BJ (cell line): Measurements from ENCODE around the gene DIP2C. TPM values are rescaled to one million over a fixed set of nuclear protein-coding genes. Genes with fewer than 3 reads are reported as not detected.
"Not testable (repeated sequence)": the region's sequence is repeated elsewhere in the genome, so short reads cannot be mapped to it uniquely, and the experiment has no call there.

Experiments used
- CTCF ChIA-PET: fragments of 350-600 bp; formaldehyde crosslinking; extraction: SDS; loops from one replicate; lab custom pipeline; 2021; ENCODE audit warnings: antibody characterized with exemption, inconsistent platforms; lab: Yijun Ruan, JAX
- POLR2A ChIA-PET: fragments of 300-600 bp; sonication (Branson Sonifier 250); formaldehyde crosslinking; extraction: SDS; loops from one replicate; lab custom pipeline; 2021; ENCODE audit warnings: antibody characterized with exemption; lab: Charles Lee
- DNase-seq: peaks from one replicate; pipeline ENCODE4 v3.0.0-alpha.2; 2011; ENCODE audit warnings: low read depth
- H3K27me3 ChIP-seq: 2 replicates; pipeline ENCODE4 v1.6.0; 2011; ENCODE audit warnings: low read length; ENCODE audit not compliant: control insufficient read depth, insufficient read depth
- H3K36me3 ChIP-seq: 2 replicates; pipeline ENCODE4 v1.5.1; 2011; ENCODE audit warnings: low read length; ENCODE audit not compliant: control insufficient read depth, insufficient read depth
- H3K4me3 ChIP-seq: 2 replicates; pipeline ENCODE4 v1.5.1; 2011; ENCODE audit warnings: low read depth, mild to moderate bottlenecking, control low read depth, low read length
- CTCF ChIP-seq: IDR thresholded peaks from 2 replicates; pipeline ENCODE4 v1.5.1; 2011; ENCODE audit warnings: low read depth, mild to moderate bottlenecking, control low read depth, inconsistent platforms, low read length, moderate library complexity; ENCODE audit not compliant: insufficient read depth
- polyA plus RNA-seq: library from polyadenylated mRNA; depleted of rRNA; stranded (reverse); fragments of >200 nt; gene quantifications from 2 replicates; pipeline ENCODE4 v1.2.3, GENCODE V29; 2011

The DIP2C gene
- polyA plus RNA-seq, 1 experiment = 9.3 TPM

GRCh38 chr10:451021-451471, 238.4 kb downstream of the DIP2C start:
- no peak for DNase-seq
- TF ChIP-seq CTCF = no peak
- Histone ChIP-seq H3K4me3 (no peak overlapping the region), H3K36me3 (no peaks in the 10 kb centered on the region), H3K27me3 (no peaks in the 10 kb centered on the region)
- POLR2A ChIA-PET = no interaction called here
- CTCF ChIA-PET = interaction anchor here (1.6 kb wide), 1 partner anchor 10 kb away, joined by 3 read pairs; no protein-coding TSS in a partner anchor

GRCh38 chr10:450463-450862, 239.0 kb downstream of the DIP2C start:
- no peaks in the 10 kb centered on the region for H3K36me3 ChIP-seq
- H3K27me3 ChIP-seq = no peaks in the 10 kb centered on the region
- POLR2A ChIA-PET = no interaction called here
- DNase-seq = no peak
- CTCF ChIA-PET = no interaction called here
- no peak for TF ChIP-seq CTCF
- H3K4me3 ChIP-seq = no peak overlapping the region

GRCh38 chr10:449331-449730, 240.1 kb downstream of the DIP2C start:
- H3K27me3 ChIP-seq, CTCF ChIA-PET, H3K36me3 ChIP-seq, DNase-seq, POLR2A ChIA-PET, H3K4me3 ChIP-seq: not testable (repeated sequence)

GRCh38 chr10:443459-443858, 246.0 kb downstream of the DIP2C start:
- DNase-seq = no peak
- Histone ChIP-seq H3K27me3 (no peaks in the 10 kb centered on the region), H3K36me3 (peaks cover 1% of the 10 kb centered on the region), H3K4me3 (no peak overlapping the region)
- no peak for TF ChIP-seq CTCF
- ChIA-PET CTCF (interaction anchor here (0.6 kb wide), 1 partner anchor 103 kb away, joined by 3 read pairs; no protein-coding TSS in a partner anchor), POLR2A (no interaction called here)

GRCh38 chr10:442209-442608, 247.3 kb downstream of the DIP2C start:
- CTCF ChIA-PET = no interaction called here
- no peak for DNase-seq
- no peak for TF ChIP-seq CTCF
- Histone ChIP-seq H3K36me3 (peaks cover 2% of the 10 kb centered on the region), H3K27me3 (no peaks in the 10 kb centered on the region), H3K4me3 (no peak overlapping the region)
- POLR2A ChIA-PET = no interaction called here

GRCh38 chr10:441659-442058, 247.8 kb downstream of the DIP2C start:
- Histone ChIP-seq H3K27me3 (no peaks in the 10 kb centered on the region), H3K36me3 (peaks cover 2% of the 10 kb centered on the region), H3K4me3 (no peak overlapping the region)
- CTCF ChIA-PET = no interaction called here
- TF ChIP-seq CTCF = no peak
- POLR2A ChIA-PET = no interaction called here
- no peak for DNase-seq
